Endothelial cell of umbilical vein (primary cell): ENCODE data around the gene CCDC124. TPM values are rescaled to one million over a fixed set of nuclear protein-coding genes. Genes with fewer than 3 reads are reported as not detected.
A peak's percentile ranks its signal among the peaks of the same experiment; 100 is the strongest.

Source experiments
- Bru-seq: library from RNA; stranded (reverse); fragments of 400-500 nt; gene quantifications from one replicate; lab custom pipeline; 2021; lab: Mats Ljungman, UMichigan
- BruChase-seq, 2 experiments: library from RNA; stranded (reverse); fragments of 400-500 nt; gene quantifications; one replicate each; lab custom pipeline; 2021; lab: Mats Ljungman, UMichigan
- BruUV-seq: library from RNA; stranded (reverse); fragments of 400-500 nt; replicated peaks from 2 replicates; lab custom pipeline; 2021; lab: Mats Ljungman, UMichigan
- CTCF ChIA-PET: fragments of 300-600, 350-600 bp; sonication (Branson Sonifier 250); formaldehyde crosslinking; loops from one replicate; lab custom pipeline; 2021; ENCODE audit warnings: antibody characterized with exemption, inconsistent platforms; lab: Charles Lee
- POLR2A ChIA-PET: fragments of 300-600, 350-600 bp; sonication (Branson Sonifier 250); formaldehyde crosslinking; loops from one replicate; lab custom pipeline; 2021; ENCODE audit warnings: antibody characterized with exemption, inconsistent platforms; lab: Charles Lee
- DNase-seq: peaks from one replicate; pipeline ENCODE4 v3.0.0-alpha.2; 2011; ENCODE audit warnings: low read depth, low spot score
- FAIRE-seq: peaks from 2 replicates; lab custom pipeline; 2011; peaks lifted over from hg19 to GRCh38; lab: Jason Lieb, UNC
- H2AFZ ChIP-seq: 2 replicates; pipeline ENCODE4 v1.6.0; 2012; ENCODE audit warnings: low read depth, low read length, control low read depth, inconsistent platforms
- H3K27ac ChIP-seq: 2 replicates; pipeline ENCODE4 v1.5.1; 2011; ENCODE audit warnings: low read depth, mild to moderate bottlenecking, control low read depth, low read length, moderate library complexity; ENCODE audit not compliant: insufficient read depth
- H3K27me3 ChIP-seq, 2 experiments: 2 replicates each; pipeline versions ENCODE4 v1.6.0 to v1.6.1; 2011; ENCODE audit warnings: low read length in 2 of 2, mixed read lengths in 1 of 2; ENCODE audit not compliant: control insufficient read depth in 2 of 2, insufficient read depth in 2 of 2
- H3K36me3 ChIP-seq, 2 experiments: 2 replicates in 1 of 2; 3 replicates in 1 of 2; pipeline ENCODE4 v1.5.1; 2011; ENCODE audit warnings: low read length in 2 of 2, mild to moderate bottlenecking in 1 of 2, moderate library complexity in 1 of 2; ENCODE audit not compliant: control insufficient read depth in 2 of 2, insufficient read depth in 2 of 2; ENCODE audit errors: extremely low read depth in 1 of 2
- H3K4me1 ChIP-seq: 3 replicates; pipeline ENCODE4 v1.5.1; 2011; ENCODE audit warnings: mild to moderate bottlenecking, low read length; ENCODE audit not compliant: control insufficient read depth, insufficient read depth; ENCODE audit errors: extremely low read depth
- H3K4me2 ChIP-seq: 2 replicates; pipeline ENCODE4 v1.6.1; 2011; ENCODE audit warnings: low read length, control low read depth, mixed read lengths; ENCODE audit not compliant: insufficient read depth
- H3K4me3 ChIP-seq, 3 experiments: fragments of 200-600 bp in 1 of 3; sonication (generic), shearing (Covaris generic) in 1 of 3; replicated peaks in 1 of 3; 2 replicates each; pipeline ENCODE4 v1.5.1; 2011 to 2016; ENCODE audit warnings: control low read depth in 3 of 3, low read length in 3 of 3, mild to moderate bottlenecking in 2 of 3, inconsistent platforms in 1 of 3, low read depth in 1 of 3, moderate library complexity in 1 of 3; ENCODE audit not compliant: insufficient read depth in 1 of 3
- H3K79me2 ChIP-seq: 2 replicates; pipeline ENCODE4 v1.6.0; 2012; ENCODE audit warnings: low read length, inconsistent platforms; ENCODE audit not compliant: control insufficient read depth, insufficient read depth
- H3K9ac ChIP-seq: replicated peaks from 2 replicates; pipeline ENCODE3; 2011; ENCODE audit warnings: low read length, control low read depth; ENCODE audit not compliant: insufficient read depth; ENCODE audit errors: extremely low read depth
- H3K9me1 ChIP-seq: replicated peaks from 3 replicates; pipeline ENCODE4 v1.6.0; 2011; ENCODE audit warnings: mild to moderate bottlenecking, low read length; ENCODE audit not compliant: control insufficient read depth, insufficient read depth; ENCODE audit errors: extremely low read depth
- H3K9me3 ChIP-seq: replicated peaks from 2 replicates; pipeline ENCODE4 v1.5.1; 2012; ENCODE audit warnings: low read length, inconsistent platforms; ENCODE audit not compliant: control insufficient read depth, insufficient read depth
- H4K20me1 ChIP-seq: replicated peaks from 2 replicates; pipeline ENCODE3; 2011; ENCODE audit warnings: mild to moderate bottlenecking, low read length; ENCODE audit not compliant: control insufficient read depth, insufficient read depth; ENCODE audit errors: extremely low read depth
- EZH2 ChIP-seq: IDR thresholded peaks from 2 replicates; pipeline ENCODE4 v1.6.1; 2012; ENCODE audit warnings: borderline replicate concordance, low read depth, mild to moderate bottlenecking, moderate library complexity, low read length, inconsistent platforms; ENCODE audit not compliant: severe bottlenecking
- FOS ChIP-seq: IDR thresholded peaks from 2 replicates; pipeline ENCODE4 v1.6.1; 2011; ENCODE audit warnings: mild to moderate bottlenecking, low read length, moderate library complexity, borderline replicate concordance; ENCODE audit not compliant: insufficient read depth
- GATA2 ChIP-seq: IDR thresholded peaks from 2 replicates; pipeline ENCODE4 v1.7.0; 2011; ENCODE audit warnings: low read depth, mild to moderate bottlenecking, moderate library complexity, mixed read lengths, low read length; ENCODE audit not compliant: insufficient read length, insufficient read depth
- JUN ChIP-seq: IDR thresholded peaks from 2 replicates; pipeline ENCODE4 v1.6.1; 2011; ENCODE audit warnings: borderline replicate concordance, low read depth; ENCODE audit not compliant: insufficient read length, insufficient read depth
- MYC ChIP-seq: IDR thresholded peaks from one replicate; pipeline ENCODE4 v1.6.1; 2011; ENCODE audit warnings: mild to moderate bottlenecking, low read depth, low read length
- POLR2A ChIP-seq: IDR thresholded peaks from 2 replicates; pipeline ENCODE4 v1.6.1; 2012; ENCODE audit warnings: low read depth, mild to moderate bottlenecking, control low read depth, low read length
- POLR2AphosphoS5 ChIP-seq: IDR thresholded peaks from 2 replicates; pipeline ENCODE4 v1.6.1; 2012; ENCODE audit warnings: low read depth, mild to moderate bottlenecking, control low read depth, low read length, moderate library complexity; ENCODE audit not compliant: insufficient read depth
- dilution Hi-C: fragments of 300-500 bp; cut with MboI; formaldehyde crosslinking; loops from one replicate; pipeline ENCODE4 v1.15.0; 2019; ENCODE audit warnings: low sequenced_read_pairs; ENCODE audit not compliant: extremely low pct_ligation_motif_present
- intact Hi-C: fragments of 100-400 bp; cut with micrococcal nuclease; formaldehyde crosslinking; loops from one replicate; pipeline ENCODE4 v1.10.0; 2022
- long read RNA-seq: library from polyadenylated mRNA; stranded (forward); transcript quantifications from one replicate; pipeline ENCODE4 v2.0.0, GENCODE V29; 2021
- polyA minus RNA-seq, 3 experiments: library from RNA; depleted of rRNA, polyadenylated mRNA; stranded (reverse); fragments of >200 nt; gene quantifications; 1 replicate in 1 of 3; 2 replicates in 2 of 3; pipeline ENCODE4 v1.2.3, GENCODE V29; 2011
- polyA plus RNA-seq, 4 experiments: library from polyadenylated mRNA; depleted of rRNA in 3 of 4; stranded (reverse) in 3 of 4; unstranded in 1 of 4; fragments of >200 nt; gene quantifications; 2 replicates each; pipeline versions ENCODE4 v1.2.1 to v1.2.3, GENCODE V29; 2011 to 2012; ENCODE audit warnings: missing spikeins in 1 of 4
- total RNA-seq: library from RNA; stranded (reverse); gene quantifications from 2 replicates; pipeline ENCODE4 v1.2.3, GENCODE V29; 2021
- TF ChIP-seq, protein P1 (sequence below): IDR thresholded peaks from 2 replicates; pipeline ENCODE4 v1.6.1; 2011; ENCODE audit not compliant: insufficient read depth, insufficient read length
- TF ChIP-seq, protein P2 (sequence below), 2 donors: IDR thresholded peaks; 1 replicate in 1 of 2; 2 replicates in 1 of 2; pipeline ENCODE4 v1.5.1; 2011; ENCODE audit warnings: low read length in 2 of 2, mild to moderate bottlenecking in 2 of 2, moderate library complexity in 2 of 2, control low read depth in 1 of 2, inconsistent platforms in 1 of 2, low read depth in 1 of 2; ENCODE audit not compliant: insufficient read depth in 1 of 2; ENCODE audit errors: extremely low read depth in 1 of 2

The CCDC124 gene, protein sequence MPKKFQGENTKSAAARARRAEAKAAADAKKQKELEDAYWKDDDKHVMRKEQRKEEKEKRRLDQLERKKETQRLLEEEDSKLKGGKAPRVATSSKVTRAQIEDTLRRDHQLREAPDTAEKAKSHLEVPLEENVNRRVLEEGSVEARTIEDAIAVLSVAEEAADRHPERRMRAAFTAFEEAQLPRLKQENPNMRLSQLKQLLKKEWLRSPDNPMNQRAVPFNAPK
- total RNA-seq (115 and 123 TPM in 2 replicates), polyA plus RNA-seq (101 and 128 TPM in 2 replicates), polyA minus RNA-seq (8.9 and 11.6 TPM in 2 replicates), Bru-seq, nascent RNA (percentile 54 among the genes with signal in this experiment), BruChase-seq, experiment 1, labeled RNA remaining after a 6-hour chase (percentile 70 among the genes with signal in this experiment), BruChase-seq, experiment 2, labeled RNA remaining after a 2-hour chase (percentile 60 among the genes with signal in this experiment)
- polyA plus RNA-seq (2011; cell fraction: cytosol; rRNA removed) = 76.7 and 119 TPM in 2 replicates
- 41.4 and 51.7 TPM in 2 replicates for polyA plus RNA-seq (2011; cell fraction: nucleus; rRNA removed)
- 85.4 and 149 TPM in 2 replicates for polyA plus RNA-seq (2012)
- 32.0 TPM for polyA minus RNA-seq (2011; cell fraction: cytosol; rRNA and poly(A)+ RNA removed)
- 3.8 and 14.5 TPM in 2 replicates for polyA minus RNA-seq (2011; cell fraction: nucleus; rRNA and poly(A)+ RNA removed)
- long read RNA-seq, transcript CCDC124-201 (5 exons, 938 nt) = major isoform, 274 of 365 reads
- long read RNA-seq, partial matches to known transcripts = 75 of 365 reads
- long read RNA-seq, other reads (novel, unspliced or antisense) = 15 of 365 reads

DNA sequence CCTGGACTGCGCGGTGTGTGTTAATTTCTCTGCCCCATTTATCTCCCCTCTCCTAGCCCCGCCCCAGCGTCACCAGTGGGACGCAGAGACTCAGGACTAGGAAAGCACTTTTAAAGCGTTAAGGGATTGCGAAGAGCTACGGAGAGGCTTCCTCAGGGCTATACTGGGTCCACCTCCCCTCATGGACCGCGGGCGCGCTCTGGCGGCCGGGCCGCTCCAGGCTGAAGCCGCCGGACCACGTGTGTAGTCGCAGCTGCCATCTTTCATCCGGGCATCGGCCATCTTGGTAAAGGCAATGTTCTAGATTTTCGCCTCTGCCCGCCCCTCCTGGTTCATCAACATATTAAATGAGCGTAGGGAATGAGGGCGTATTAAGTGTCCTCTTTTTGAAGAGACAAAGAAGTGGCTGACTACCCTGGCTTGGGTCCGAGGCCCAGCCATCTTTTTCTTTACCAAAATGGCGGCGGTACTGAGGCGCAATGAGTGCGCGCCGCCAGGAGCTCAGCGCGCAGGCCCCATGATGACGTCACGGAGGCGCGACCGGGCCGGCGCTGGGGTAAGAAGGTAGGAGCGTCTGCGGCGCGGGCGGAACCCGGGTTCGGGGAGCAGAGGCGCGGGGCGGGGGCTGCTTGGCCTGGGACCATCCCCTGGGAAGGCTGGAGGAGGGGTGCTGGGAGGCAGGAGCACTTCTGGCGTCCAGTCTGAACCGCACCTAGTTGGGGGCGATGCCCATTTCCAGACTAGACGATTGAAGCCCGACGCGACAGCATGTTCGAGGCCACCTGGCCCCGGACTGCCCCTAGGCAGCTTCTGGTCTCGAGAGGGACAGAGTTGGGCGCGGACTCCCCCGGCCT is at the start of gene CCDC124:
Gene CCDC124, plus strand, starts transcription at position 531 of the 854 bp plus-strand sequence. CDS start 3,406 bp downstream, outside the sequence.
- H4K20me1 ChIP-seq = no peaks in the 10 kb centered on the region
- H3K9ac ChIP-seq = peak within 1 kb of the TSS; percentile 83
- no peaks in the 10 kb centered on the region for H3K9me3 ChIP-seq
- no peaks in the 10 kb centered on the region for H3K27me3 ChIP-seq
- peak within 1 kb of the TSS; percentile 89 for H2AFZ ChIP-seq
- dilution Hi-C loops = no loop called here
- ChIA-PET POLR2A (interaction anchor here (0.7 to 1.7 kb wide), 3 partner anchors 16 to 73 kb away, joined by 3 to 18 read pairs (median 3); partner anchors contain the start of gene RPL18A), CTCF (interaction anchor here (0.7 to 4.4 kb wide), 18 partner anchors 11 to 437 kb away, joined by 3 to 118 read pairs (median 6); partner anchors contain the start of genes RPL18A and SLC5A5)
- H3K36me3 ChIP-seq = peaks cover 0 to 5% of the 10 kb centered on the region in 2 experiments
- intact Hi-C loops = loop anchor here (1.0 to 5.0 kb wide), 4 partner anchors 14 to 140 kb away; partner anchors contain the start of gene RPL18A
- BruUV-seq = no TSS peak
- TF ChIP-seq JUN (peak; percentile 24), GATA2 (no peak), MYC (peak; percentile 99), FOS (no peak), POLR2A (peak; percentile 78), EZH2 (no peak), POLR2AphosphoS5 (peak; percentile 68)
- TF ChIP-seq, protein P1, sequence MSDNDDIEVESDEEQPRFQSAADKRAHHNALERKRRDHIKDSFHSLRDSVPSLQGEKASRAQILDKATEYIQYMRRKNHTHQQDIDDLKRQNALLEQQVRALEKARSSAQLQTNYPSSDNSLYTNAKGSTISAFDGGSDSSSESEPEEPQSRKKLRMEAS = peak; percentile 96
- TF ChIP-seq, protein P2, sequence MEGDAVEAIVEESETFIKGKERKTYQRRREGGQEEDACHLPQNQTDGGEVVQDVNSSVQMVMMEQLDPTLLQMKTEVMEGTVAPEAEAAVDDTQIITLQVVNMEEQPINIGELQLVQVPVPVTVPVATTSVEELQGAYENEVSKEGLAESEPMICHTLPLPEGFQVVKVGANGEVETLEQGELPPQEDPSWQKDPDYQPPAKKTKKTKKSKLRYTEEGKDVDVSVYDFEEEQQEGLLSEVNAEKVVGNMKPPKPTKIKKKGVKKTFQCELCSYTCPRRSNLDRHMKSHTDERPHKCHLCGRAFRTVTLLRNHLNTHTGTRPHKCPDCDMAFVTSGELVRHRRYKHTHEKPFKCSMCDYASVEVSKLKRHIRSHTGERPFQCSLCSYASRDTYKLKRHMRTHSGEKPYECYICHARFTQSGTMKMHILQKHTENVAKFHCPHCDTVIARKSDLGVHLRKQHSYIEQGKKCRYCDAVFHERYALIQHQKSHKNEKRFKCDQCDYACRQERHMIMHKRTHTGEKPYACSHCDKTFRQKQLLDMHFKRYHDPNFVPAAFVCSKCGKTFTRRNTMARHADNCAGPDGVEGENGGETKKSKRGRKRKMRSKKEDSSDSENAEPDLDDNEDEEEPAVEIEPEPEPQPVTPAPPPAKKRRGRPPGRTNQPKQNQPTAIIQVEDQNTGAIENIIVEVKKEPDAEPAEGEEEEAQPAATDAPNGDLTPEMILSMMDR (IDR thresholded peaks at IDR 0.05; ENCODE audit: extremely low read depth in 1 of 2, insufficient read depth in 1 of 2, low read depth in 1 of 2, low read length in 2 of 2) = peak; percentile 92 to 96
- H3K4me3 ChIP-seq = peak within 1 kb of the TSS; percentile 93 to 98 (median 95)
- peaks cover 15% of the 10 kb centered on the region for H3K79me2 ChIP-seq
- H3K9me1 ChIP-seq = no peaks in the 10 kb centered on the region
- peaks cover 16% of the 10 kb centered on the region for H3K4me1 ChIP-seq
- H3K27ac ChIP-seq = peak within 1 kb of the TSS; percentile 91
- FAIRE-seq (peak; percentile 86), DNase-seq (peak; percentile 92)
- peak within 1 kb of the TSS; percentile 72 for H3K4me2 ChIP-seq
